Esophagus squamous epithelium (tissue), 4 donors: ENCODE data around the gene CCR9.

Experiments used
- POLR2A ChIP-seq, 4 donors: fragments of 450-650 bp; IDR thresholded peaks; one replicate each; pipeline ENCODE4 v1.6.1; 2017; ENCODE audit warnings: antibody characterized with exemption in 4 of 4, mild to moderate bottlenecking in 4 of 4, moderate library complexity in 3 of 4
- TF ChIP-seq, protein P1 (sequence below), 6 experiments: fragments of 450-650 bp in 4 of 6; fragments of 200-600 bp in 2 of 6; sonication (generic) in 2 of 6; IDR thresholded peaks; one replicate each; pipeline ENCODE4 v1.5.1; 2016 to 2019; ENCODE audit warnings: antibody characterized with exemption in 6 of 6, mild to moderate bottlenecking in 4 of 6, moderate library complexity in 4 of 6

DNA sequence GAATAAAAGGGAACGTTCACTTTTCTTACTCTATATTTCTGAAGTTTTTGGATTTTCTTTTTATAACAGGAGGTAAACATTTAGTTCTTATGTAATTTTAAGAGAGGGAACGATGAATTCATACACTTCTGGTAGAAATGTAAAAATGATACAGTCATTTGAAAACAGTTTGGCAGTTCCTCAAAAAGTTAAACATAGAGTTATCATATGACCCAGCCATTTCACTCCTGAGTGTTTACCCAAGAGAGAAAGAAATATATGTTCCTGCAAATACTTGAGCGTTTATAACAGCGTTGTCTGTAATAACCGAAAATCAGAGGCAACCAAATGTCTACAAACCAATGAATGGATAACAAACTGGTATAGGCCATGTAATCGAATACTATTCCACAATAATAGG is 20.8 kb upstream of the CCR9 start:
- TF ChIP-seq, protein P1, sequence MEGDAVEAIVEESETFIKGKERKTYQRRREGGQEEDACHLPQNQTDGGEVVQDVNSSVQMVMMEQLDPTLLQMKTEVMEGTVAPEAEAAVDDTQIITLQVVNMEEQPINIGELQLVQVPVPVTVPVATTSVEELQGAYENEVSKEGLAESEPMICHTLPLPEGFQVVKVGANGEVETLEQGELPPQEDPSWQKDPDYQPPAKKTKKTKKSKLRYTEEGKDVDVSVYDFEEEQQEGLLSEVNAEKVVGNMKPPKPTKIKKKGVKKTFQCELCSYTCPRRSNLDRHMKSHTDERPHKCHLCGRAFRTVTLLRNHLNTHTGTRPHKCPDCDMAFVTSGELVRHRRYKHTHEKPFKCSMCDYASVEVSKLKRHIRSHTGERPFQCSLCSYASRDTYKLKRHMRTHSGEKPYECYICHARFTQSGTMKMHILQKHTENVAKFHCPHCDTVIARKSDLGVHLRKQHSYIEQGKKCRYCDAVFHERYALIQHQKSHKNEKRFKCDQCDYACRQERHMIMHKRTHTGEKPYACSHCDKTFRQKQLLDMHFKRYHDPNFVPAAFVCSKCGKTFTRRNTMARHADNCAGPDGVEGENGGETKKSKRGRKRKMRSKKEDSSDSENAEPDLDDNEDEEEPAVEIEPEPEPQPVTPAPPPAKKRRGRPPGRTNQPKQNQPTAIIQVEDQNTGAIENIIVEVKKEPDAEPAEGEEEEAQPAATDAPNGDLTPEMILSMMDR (IDR thresholded peaks at IDR 0.05), result no peak
- TF ChIP-seq POLR2A (IDR thresholded peaks at IDR 0.05), result no peak
